Breast epithelium (tissue), 3 donors: ENCODE data around the gene VPS18.

Experiments used
- CTCF ChIP-seq, 3 donors: fragments of 450-650 bp; IDR thresholded peaks; one replicate each; pipeline ENCODE4 v1.5.1; 2016 to 2017; ENCODE audit warnings: antibody characterized with exemption in 3 of 3, mild to moderate bottlenecking in 3 of 3, moderate library complexity in 3 of 3
- POLR2A ChIP-seq: fragments of 450-650 bp; IDR thresholded peaks from one replicate; pipeline ENCODE4 v1.6.1; 2016; ENCODE audit warnings: antibody characterized with exemption, mild to moderate bottlenecking, moderate library complexity
- POLR2AphosphoS5 ChIP-seq, 3 donors: sonication (generic); formaldehyde crosslinking; IDR thresholded peaks; one replicate each; pipeline ENCODE4 v1.6.1; 2017; ENCODE audit warnings: antibody characterized with exemption in 3 of 3

- TF ChIP-seq CTCF (IDR thresholded peaks at IDR 0.05) (no peak), POLR2A (no peak), POLR2AphosphoS5 (IDR thresholded peaks at IDR 0.05) (no peak)
Measured at GRCh38 chr15:40921949-40922607, 27.8 kb downstream of the VPS18 start.
